GM12892 (cell line): ENCODE data around the gene KCNIP3.
"Not testable (repeated sequence)": the region's sequence is repeated elsewhere in the genome, so short reads cannot be mapped to it uniquely, and the experiment has no call there.

Experiments
- DNase-seq: peaks from one replicate; pipeline ENCODE4 v3.0.0; 2011; ENCODE audit not compliant: insufficient read length
- FAIRE-seq: peaks from 2 replicates; lab custom pipeline; 2011; peaks lifted over from hg19 to GRCh38; lab: Jason Lieb, UNC
- POLR2A ChIP-seq: IDR thresholded peaks from 2 replicates; pipeline ENCODE4 v1.6.1; 2011; ENCODE audit warnings: low read depth, low read length, control low read depth
- POLR2AphosphoS5 ChIP-seq: IDR thresholded peaks from 2 replicates; pipeline ENCODE4 v1.6.1; 2011; ENCODE audit warnings: low read depth, low read length, control low read depth
- TAF1 ChIP-seq: IDR thresholded peaks from 2 replicates; pipeline ENCODE4 v1.6.1; 2011; ENCODE audit warnings: low read depth, mild to moderate bottlenecking, control low read depth, low read length, borderline replicate concordance

KCNIP3 gene

GRCh38 chr2:95269036-95269680 lies 28.0 kb upstream of the KCNIP3 start:
- no peak for TF ChIP-seq TAF1
- TF ChIP-seq POLR2A = no peak
- no peak for FAIRE-seq

DNA sequence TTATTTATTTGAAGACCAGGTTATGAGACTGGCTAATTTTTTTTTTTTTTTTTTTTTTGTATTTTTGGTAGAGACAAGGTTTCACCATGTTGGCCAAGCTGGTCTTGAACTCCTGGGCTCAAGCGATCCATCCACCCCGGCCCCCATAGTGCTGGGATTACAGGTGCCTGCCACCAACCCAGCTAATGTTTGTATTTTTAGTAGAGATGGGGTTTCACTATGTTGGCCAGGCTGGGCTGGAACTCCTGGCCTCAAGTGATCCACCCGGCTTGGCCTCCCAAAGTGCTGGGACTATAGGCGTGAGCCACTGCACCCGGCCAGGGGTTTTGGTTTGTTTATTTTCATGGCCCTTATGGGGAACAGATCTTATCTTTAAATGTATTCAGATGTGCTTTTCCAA lies 27.4 kb upstream of the KCNIP3 start:
- not testable (repeated sequence) for DNase-seq, FAIRE-seq

More at GRCh38 chr2:95269036-95269680, 28.0 kb upstream of the KCNIP3 start:
- no peak for DNase-seq

GRCh38 chr2:95270541-95271081 lies 26.5 kb upstream of the KCNIP3 start:
- DNase-seq = no peak
- no peak for FAIRE-seq
- no peak for TF ChIP-seq TAF1
- TF ChIP-seq POLR2A = no peak

DNA sequence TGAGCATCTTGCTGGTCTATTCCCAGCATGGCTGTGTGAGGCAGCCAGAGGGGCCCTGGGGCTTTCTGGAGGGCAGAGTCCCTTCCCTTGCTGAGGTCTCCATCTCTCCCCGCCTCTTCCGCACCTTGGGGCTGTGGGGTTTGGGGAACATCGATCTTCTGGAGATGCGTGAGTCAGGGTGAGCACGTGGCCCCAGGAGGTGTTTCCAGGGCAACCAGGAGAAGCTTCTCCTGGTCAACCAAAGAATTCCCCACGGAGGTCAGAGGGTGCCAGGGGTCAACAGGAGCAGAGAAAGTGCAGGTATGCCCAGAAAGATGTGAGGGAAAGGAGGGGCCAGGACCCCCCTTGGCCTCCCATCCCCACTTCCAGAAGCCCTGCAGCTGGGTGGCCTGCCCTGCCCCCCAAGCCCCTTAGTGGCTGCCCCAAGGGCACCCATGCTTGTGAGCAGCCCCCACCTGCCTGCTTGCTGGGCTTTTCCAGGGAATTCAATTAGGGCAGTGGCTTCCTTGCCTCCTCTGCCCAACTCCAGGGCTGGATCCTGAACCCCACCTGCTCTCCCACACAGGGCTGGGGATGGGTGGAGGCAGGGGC lies 25.7 kb upstream of the KCNIP3 start:
- DNase-seq (no peak), FAIRE-seq (no peak)
- TF ChIP-seq POLR2A (no peak), TAF1 (no peak), POLR2AphosphoS5 (no peak)

GRCh38 chr2:95272299-95272751 lies 24.8 kb upstream of the KCNIP3 start:
- DNase-seq (no peak), FAIRE-seq (no peak)
- TF ChIP-seq POLR2A = no peak
- TF ChIP-seq TAF1 = no peak
- no peak for TF ChIP-seq POLR2AphosphoS5

GRCh38 chr2:95272781-95273180 lies 24.4 kb upstream of the KCNIP3 start:
- TF ChIP-seq TAF1 (no peak), POLR2A (no peak), POLR2AphosphoS5 (no peak)
- no peak for DNase-seq
- FAIRE-seq = no peak

DNA sequence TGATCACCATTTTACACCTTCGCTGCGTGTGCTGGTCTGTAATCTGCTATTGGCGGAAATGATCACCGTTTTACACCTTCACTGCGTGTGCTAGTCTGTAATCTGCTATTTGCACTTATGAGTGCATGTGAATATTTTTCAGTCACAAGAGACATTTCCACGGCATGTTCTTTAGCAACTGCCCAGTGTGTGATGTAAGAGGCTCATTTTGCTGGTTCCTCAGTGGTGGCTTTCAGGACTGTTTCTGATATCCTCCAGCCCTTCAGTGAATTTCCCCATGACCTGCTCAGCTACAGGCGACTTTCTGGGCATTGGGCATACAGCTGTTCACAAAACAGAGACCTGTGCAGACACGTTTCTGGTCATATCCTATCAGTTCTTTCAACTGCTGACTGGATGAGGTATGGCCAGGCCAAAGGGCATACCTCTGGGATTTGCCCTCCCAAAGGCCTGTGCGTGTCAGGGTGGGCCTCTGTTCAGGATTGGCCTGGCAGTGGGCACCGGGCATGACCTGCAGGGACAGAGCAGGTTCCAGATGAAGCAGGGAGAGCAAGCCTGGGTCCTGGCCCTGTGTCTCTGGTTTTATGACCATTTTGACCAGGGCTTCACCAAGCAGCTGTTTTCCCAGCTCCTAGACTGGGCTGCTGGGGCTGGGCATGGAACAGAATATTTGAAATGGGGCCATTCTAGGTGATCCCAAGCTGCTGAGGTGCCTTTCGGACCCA lies 23.4 kb upstream of the KCNIP3 start:
- no peak for FAIRE-seq
- TF ChIP-seq POLR2A (no peak), TAF1 (no peak), POLR2AphosphoS5 (no peak)
- DNase-seq = no peak

GRCh38 chr2:95274291-95275150 lies 22.6 kb upstream of the KCNIP3 start, which contains the start of gene PROM2:
PROM2 (plus strand) TSS chr2:95274449; CDS start chr2:95274586, 137 bp downstream.
- TF ChIP-seq TAF1 (no peak), POLR2A (no peak), POLR2AphosphoS5 (no peak)
- FAIRE-seq = no peak
- no peak for DNase-seq

GRCh38 chr2:95275151-95275515 lies 22.0 kb upstream of the KCNIP3 start:
- DNase-seq (no peak), FAIRE-seq (no peak)
- no peak for TF ChIP-seq TAF1
- no peak for TF ChIP-seq POLR2AphosphoS5
- TF ChIP-seq POLR2A = no peak

GRCh38 chr2:95275601-95276243 lies 21.4 kb upstream of the KCNIP3 start:
- no peak for FAIRE-seq
- no peak for DNase-seq
- TF ChIP-seq POLR2AphosphoS5 (no peak), POLR2A (no peak), TAF1 (no peak)
